NCI-H1092 treated with DMSO at 0.1 percent for 48 hours (cell line): ENCODE data around the gene SCCPDH.
"Not testable (repeated sequence)": the region's sequence is repeated elsewhere in the genome, so short reads cannot be mapped to it uniquely, and the experiment has no call there.

Source experiments
- DNase-seq: peaks from one replicate; lab custom pipeline; 2025; lab: John Stamatoyannopoulos, UW

Gene SCCPDH, protein sequence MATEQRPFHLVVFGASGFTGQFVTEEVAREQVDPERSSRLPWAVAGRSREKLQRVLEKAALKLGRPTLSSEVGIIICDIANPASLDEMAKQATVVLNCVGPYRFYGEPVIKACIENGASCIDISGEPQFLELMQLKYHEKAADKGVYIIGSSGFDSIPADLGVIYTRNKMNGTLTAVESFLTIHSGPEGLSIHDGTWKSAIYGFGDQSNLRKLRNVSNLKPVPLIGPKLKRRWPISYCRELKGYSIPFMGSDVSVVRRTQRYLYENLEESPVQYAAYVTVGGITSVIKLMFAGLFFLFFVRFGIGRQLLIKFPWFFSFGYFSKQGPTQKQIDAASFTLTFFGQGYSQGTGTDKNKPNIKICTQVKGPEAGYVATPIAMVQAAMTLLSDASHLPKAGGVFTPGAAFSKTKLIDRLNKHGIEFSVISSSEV

GRCh38 chr1:246724016-246724730, at the start of gene SCCPDH:
Gene SCCPDH (plus strand): TSS chr1:246724409. CDS start chr1:246724423, 14 bp downstream.
- DNase-seq = peak; percentile 87

DNA sequence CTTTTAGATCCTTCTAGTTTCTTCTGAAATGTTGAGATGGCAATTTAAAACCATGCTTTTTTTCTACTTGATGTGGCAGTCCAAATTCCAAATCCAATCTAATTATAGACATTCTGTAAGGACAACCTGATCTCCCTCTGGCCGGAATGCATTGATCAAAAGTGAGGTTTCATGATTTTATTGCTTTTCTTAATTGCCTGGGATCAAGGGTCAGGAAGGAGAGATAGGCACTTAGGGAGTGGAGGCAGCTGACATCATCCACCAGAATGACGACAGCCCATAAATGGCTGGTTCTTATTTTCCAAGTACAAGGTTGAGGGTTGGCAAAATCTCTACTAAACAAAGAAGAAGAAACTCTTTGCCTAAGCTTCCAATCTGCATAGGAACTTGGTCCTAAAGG, 46.4 kb upstream of the SCCPDH start:
- no peak for DNase-seq

DNA sequence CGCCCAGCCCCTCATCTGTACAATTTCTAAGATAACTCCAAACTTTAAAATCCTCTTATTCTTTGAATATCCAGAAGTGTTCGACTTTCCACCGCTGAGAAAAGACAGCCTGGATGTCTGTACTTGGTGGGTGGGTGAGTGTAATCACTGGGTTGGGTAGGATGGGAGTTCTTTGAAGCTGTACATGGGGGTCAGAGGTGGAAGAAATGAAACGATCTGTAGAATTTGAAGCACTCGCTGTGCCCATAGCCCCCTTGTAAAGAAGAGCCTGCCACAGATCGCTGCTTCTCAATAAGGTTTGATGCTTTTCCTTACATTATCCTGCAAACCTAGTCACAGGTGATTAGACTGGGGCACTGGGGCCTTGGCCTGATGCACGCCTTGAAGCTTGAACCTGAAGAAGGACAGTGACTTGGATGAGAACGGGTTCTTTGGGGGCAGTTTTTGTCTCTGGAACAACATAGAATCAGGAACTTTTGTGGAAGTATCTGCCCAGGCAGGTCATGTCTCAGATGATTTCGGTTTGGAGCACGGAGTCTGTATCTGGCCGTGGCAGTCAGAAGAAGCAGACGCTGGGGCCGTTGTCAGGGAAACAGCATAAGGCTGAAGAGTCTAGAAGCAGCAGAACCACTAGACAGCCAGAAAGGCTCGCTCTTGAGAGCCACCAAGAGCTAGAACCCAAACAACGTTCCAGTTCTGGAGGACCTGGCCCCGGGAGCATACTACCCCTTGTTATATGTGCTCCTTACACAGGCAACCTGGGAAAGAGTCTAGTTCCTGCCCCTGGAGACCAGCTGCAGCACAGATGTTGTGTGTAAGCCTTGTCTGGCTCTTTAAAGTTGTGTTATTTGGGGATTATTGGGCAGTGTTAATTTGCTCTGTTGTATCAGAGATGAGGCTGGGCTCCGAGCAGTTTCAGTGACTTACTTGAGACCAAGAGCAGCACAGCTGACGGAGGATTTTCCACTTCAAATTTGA, 45.1 kb upstream of the SCCPDH start:
- no peak for DNase-seq

GRCh38 chr1:246679794-246680177, 44.4 kb upstream of the SCCPDH start:
- no peak for DNase-seq

DNA sequence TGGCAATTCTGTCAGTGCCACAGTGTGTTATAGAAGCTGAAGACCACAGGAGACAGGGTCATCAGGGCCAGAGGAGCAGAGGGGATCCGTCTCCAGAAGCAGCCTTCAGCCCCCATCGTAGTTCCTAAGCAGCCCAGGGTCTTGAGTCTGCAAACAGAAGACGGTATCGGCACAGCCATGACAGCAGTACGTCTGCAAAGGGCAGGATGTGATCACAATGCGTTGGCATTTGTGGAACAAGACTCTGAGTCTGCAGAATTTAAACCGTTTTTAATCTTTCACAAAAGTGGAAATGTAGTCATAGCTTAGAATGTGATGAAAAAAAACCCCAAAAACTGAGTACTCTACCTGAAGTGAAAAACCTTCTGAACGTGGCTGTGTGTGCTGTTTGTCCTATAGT, 44.0 kb upstream of the SCCPDH start:
- DNase-seq = no peak

GRCh38 chr1:246680696-246681130, 43.5 kb upstream of the SCCPDH start:
- DNase-seq = peak; percentile 9

GRCh38 chr1:246681900-246682895, 42.0 kb upstream of the SCCPDH start:
- DNase-seq = peak; percentile 82

GRCh38 chr1:246683521-246683920, 40.7 kb upstream of the SCCPDH start:
- DNase-seq = no peak

DNA sequence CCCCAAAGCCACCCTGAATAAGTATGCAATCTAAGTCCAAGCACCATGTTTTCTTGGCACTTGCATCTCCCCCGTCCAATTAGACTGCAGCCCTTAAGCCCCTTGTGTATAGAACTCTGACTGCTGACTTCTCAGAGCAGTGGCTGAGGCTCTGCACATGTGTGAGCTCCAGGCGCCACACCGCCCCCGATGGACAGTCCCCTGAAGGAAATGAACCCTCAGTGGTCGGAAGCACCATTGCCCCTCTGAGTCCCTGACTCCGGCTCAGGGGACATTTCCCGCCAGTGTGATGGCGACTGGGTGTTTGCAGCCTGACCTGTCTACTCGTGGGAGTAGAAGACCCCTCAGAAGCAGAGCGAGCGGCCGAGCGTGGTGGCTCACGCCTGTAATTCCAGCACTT, 37.2 kb upstream of the SCCPDH start:
- DNase-seq = no peak

- DNase-seq = peak; percentile 86
Observed at GRCh38 chr1:246689409-246690008, 34.7 kb upstream of the SCCPDH start.

DNA sequence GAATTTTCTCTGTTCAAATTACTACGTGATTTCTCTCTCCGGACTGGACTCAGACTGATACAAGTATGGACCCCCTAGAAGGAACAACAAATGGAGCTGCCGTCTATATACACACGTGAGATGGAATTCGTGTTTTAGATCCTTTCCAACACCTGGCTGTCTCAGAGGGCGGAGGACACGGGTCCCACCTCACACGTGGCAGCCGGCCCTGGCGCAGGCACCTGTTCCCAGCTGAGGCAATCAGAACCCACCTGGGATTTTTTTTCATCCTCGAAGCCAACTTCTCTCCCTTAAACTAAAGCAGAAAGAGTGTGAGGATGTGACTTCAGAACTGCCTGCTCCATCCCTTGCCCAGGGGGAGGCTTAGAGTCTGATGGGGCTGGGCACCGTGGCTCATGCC, 34.1 kb upstream of the SCCPDH start:
- peak; percentile 59 for DNase-seq

GRCh38 chr1:246691622-246692495, 32.4 kb upstream of the SCCPDH start:
- no peak for DNase-seq

DNA sequence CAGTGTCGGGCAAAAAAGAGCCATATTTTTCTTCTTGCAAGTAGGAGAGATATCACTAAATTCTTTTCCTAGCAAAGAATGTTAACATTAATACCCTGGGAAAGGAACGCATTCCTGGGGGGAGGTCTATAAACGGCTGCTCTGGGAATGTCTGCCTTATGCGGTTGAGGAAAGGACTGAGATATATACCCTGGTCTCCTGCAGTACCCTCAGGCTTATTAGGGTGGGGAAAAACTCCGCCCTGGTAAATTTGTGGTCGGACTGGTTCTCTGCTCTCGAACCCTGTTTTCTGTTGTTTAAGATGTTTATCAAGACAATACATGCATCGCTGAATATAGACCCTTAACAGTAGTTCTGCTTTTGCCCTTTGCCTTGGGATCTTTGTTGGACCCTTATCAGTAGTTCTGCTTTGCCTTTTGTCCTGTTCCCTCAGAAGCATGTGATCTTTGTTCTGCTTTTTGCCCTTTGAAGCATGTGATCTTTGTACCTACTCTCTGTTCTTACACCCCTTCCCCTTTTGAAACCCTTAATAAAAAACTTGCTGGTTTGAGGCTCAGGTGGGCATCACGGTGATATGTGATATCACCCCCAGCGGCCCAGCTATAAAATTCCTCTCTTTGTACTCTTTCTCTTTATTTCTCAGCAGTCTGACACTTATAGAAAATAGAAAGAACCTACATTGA, 29.9 kb upstream of the SCCPDH start:
- DNase-seq = not testable (repeated sequence)

DNA sequence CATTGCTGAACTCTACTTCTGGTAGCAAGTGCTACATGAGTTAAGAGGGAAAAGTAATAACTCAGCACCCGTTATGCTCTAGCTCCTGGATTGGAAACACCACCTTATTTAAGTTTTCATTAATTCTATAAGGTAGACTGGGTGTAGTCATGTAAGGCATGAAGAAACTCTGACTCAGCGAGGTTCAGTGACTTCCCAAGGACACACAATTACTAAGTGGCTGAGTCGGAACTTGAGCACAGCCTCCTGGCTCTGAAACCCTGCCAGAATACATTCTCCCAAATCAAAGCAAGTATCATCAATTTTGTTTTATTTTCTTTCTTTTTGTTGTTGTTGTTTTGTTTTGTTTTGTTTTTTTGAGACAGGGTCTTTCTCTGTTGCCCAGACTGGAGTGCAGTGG, 29.1 kb upstream of the SCCPDH start:
- no peak for DNase-seq

DNA sequence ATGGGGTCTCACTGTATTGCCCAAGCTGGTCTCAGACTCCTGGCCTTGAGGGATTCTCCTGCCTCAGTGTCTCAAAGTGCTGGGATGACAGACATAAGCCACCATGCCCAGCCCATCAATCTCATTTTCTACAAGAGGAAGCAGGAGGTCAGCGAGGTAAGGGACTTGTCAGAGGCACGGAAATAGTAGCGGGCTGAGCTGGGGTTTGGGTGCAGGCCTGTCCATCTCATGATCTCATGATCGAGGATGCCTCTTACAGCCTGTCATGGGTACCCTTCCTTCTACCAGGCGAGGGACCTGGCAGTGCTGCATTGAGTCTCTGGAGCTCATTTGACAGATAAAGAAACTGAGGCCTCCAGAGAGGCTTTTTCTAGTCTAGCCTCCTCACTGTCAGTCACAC, 28.5 kb upstream of the SCCPDH start:
- no peak for DNase-seq

DNA sequence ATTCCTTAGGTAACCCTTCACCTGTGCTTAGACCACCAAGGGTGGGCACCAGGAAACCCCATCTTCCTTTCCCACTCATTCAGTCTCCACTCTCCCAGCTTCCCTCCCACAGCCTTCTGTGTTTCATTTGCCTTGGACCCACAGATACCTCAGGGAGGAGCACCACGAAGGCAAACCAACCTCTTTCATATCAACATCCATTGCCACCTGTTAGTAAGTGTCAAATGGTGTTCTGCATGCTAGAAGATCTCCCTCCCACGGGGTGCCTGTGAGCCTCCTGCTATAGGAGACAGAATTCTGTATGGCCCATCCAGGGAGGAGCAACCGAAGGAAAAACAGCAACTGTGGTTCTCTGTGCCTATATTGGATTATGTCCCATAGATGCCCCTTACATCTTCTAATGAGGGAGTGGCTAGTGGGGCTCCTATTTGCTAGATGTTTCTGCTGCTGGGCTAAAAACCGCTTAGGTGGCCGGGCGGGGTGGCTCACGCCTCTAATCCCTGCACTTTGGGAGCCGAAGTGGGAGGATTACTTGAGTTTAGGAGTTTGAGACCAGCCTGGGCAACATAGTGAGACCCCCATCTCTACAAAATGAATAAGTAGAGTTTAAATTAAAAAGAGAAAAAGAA, 25.6 kb upstream of the SCCPDH start:
- no peak for DNase-seq

- DNase-seq = peak; percentile 90
Observed at GRCh38 chr1:246699095-246699735, 25.0 kb upstream of the SCCPDH start.

- DNase-seq = no peak
Observed at GRCh38 chr1:246703581-246703980, 20.6 kb upstream of the SCCPDH start.
